GM19395 (cell line): ENCODE data around the gene CDX2.
"Not testable (repeated sequence)": the region's sequence is repeated elsewhere in the genome, so short reads cannot be mapped to it uniquely, and the experiment has no call there.

Source experiments
- ATAC-seq: cut with Tn5 transposase; IDR thresholded peaks from one replicate; pipeline ENCODE4 v1.9.1; 2021; ENCODE audit warnings: mild to moderate bottlenecking, moderate library complexity; ENCODE audit not compliant: unreplicated experiment

Gene CDX2

DNA sequence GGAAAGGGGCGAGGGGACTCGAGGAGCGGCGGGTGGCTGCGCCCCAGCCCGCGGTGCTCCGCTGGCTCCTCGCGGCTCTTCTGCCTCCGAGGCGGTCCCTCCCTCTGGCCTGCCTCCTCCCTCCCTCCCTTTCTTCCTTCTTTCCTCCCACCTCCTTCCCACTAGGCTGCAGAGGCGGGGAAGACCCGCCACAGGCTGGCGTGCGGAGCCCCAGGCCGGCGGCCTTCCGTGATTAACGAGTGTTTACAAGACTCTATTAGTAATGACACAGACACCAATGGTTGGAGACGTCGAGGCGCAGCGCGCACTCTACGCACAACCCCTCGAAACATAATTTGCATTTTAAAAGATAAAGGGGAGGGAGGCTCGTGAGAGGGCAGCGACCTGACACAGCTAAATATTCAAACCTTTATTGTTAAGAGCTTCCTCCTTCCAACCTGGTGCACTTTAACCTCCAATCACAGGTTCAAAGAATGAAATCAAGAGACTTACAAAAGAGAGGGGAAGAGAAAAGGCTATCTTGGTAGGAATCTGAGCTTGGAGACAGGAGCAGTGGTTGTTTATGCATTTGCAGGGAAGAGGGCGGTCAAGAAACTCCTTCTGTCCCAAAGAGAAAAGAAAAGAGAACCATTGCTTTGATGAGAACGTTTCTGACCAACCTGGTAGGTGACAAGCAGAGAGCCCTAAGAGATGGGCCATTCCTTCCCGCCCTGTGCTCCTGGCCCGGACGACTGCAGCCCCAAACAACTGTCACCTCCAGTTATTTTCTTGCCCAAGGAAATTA, at the start of gene CDX2:
TSS of gene CDX2 (minus strand) at position 234 of the 784 bp plus-strand sequence. CDS start 309 bp downstream, outside the sequence.
- ATAC-seq, result no peak

DNA sequence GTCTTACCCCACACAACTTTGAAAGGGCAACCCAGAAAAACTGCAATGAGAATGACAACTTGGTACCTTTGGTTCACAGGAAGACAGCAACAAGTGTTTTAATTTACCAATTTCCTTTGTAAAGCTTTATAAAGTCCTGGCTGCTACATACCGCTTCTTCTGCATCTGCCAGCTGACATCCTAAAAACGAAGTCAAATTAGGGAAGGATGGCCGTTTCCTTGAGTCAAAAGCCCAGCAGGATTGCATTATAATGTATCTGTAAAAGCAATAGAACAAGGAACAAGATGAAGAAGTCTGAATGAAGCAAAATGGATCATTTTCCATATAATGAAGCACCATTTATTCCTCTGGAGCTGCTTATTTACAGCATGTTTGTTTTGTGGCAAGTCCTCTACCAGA, 45.2 kb upstream of the CDX2 start:
- ATAC-seq, result no peak

DNA sequence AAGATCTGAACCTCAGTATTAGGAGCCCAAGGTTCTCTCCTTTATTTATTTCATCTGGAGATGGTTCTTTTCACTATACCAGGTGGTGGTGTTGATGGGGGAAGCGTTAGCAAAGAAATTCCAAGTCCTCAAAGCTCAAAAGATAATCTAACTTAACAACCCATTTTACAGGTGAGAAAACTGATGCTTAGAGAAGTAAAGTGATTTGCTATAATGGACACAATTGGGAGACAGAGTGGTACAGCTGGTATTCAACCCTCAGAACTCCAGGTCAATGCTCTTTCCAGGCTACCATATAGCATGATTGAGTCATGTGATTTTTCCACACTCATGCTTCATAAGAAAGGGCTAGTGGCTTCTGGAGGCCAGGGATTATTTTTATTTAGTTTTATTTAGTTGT, 44.4 kb upstream of the CDX2 start:
- no peak for ATAC-seq

DNA sequence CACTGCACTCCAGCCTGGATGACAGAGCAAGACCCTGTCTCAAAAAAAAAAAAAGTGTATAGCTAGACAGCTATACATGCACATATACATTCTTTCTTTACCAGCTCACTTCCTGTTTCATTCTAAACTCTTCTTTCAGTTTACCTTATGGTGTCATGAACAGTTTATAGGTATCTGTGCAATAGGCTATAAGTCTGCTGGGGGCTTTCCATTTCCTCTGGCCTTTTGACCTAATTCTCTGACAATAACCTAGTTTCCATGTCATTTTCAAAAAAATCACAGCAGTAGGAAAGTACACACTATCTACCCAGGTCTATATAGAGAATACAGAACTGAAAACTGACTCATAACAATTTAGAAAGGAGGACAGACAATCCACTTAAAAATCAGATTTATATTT, 43.8 kb upstream of the CDX2 start:
- peak; percentile 93 for ATAC-seq

- no peak for ATAC-seq
Observed at GRCh38 chr13:28012383-28012782, 43.3 kb upstream of the CDX2 start.

DNA sequence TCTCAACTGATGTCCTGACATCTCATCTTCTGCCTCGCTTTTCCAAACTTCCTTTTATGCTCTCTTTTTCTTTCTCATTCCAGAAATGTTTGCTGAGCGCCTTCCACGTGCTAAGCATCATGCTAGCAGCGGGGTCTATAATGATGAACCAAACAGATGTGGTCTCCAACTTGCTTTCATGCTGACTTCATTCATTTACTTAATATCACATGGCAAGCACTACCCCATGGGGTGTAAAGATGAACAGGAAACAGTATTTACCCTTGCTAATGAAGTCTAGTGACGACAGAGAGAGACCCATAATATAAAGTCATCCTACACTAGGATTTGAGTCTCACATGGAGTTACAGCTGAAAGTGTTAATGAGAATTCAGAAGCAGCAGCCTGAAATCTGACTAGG, 40.9 kb upstream of the CDX2 start:
- ATAC-seq, result no peak

DNA sequence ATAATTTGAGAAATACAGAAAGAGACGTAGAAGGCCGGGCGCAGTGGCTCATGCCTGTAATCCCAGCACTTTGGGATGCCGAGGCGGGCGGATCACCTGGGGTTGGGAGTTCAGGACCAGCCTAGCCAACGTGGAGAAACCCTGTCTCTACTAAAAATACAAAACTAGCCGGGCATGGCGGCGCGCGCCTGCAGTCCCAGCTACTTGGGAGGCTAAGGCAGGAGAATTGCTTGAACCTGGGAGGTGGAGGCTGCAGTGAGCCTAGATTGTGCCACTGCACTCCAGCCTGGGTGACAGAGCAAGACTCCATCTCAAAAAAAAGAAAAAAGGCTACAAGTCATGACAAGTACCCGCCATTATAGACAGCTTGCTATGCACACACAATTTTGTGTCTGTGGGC, 35.9 kb upstream of the CDX2 start:
- not testable (repeated sequence) for ATAC-seq

- no peak for ATAC-seq
Observed at GRCh38 chr13:28002886-28003698, 34.0 kb upstream of the CDX2 start.

- no peak for ATAC-seq
Observed at GRCh38 chr13:28001837-28002473, 32.8 kb upstream of the CDX2 start.

DNA sequence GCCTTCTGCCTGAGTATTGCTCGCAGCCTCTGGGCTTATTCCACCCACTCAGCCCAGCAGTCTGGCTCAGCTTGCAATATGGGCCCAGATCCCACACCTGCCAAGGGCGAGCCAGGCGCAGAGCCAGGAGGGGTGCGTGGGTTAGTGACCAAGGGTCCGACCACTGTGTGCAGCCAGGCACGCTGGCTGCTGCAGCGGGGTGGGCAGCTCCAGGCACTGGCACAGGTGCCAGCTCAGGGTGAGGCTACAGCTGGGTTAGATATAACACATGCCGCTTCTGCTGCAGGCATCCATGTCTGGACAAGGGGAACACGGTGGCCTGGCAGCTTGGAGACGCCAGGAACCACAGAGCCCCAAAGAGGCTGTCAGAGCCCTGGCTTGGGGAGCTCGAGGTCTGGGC, 31.9 kb upstream of the CDX2 start:
- no peak for ATAC-seq

DNA sequence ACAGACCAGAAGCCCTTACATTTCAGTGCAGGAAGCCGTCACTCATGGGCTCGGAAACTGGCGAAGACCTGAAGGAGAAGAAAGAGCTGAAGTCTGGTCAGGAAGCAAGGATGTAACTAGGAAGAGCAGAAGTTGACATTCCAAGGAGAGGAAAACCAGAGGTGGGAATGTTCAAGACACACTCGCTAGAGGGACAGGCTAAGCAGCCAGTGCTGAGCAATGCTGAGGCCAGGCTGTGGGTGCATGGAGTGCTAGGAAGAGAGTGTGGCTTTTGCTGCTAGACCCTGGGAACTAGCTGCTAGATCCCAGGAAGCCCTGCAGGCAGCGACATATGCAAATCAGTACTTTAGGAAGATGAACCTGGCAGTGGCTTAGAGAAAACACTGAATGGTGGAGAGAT, 31.5 kb upstream of the CDX2 start:
- ATAC-seq, result no peak

- no peak for ATAC-seq
Observed at GRCh38 chr13:27997904-27998522, 28.9 kb upstream of the CDX2 start.

DNA sequence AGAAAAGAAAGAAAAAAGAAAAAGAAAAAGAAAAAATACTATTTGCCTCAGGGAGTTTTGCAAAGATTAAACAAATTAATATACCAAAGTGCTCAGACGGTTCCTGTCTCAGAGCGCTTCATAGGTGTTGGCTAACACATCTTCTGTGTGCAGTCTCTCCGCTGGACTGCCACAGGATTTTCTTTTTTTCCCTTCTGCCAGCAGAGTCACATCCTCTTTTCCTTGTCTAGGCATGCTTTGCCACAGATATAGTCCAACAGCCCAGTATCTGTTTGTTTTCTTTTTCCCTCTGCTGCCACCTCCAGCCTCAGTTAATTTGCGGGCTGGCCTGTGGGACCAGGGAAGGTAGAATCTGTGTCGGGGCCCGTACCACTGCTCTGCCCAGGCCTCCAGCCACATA, 22.8 kb upstream of the CDX2 start:
- no peak for ATAC-seq

- ATAC-seq, result no peak
Observed at GRCh38 chr13:27988520-27988919, 19.4 kb upstream of the CDX2 start, which contains the start of gene URAD. Gene URAD, minus strand, starts transcription at chr13:27988693. Its CDS starts 56 bp downstream, at chr13:27988637.

- ATAC-seq, result no peak
Observed at GRCh38 chr13:27985600-27985999, 16.5 kb upstream of the CDX2 start.

GRCh38 chr13:27982361-27982760, 13.2 kb upstream of the CDX2 start:
- no peak for ATAC-seq

- ATAC-seq, result no peak
Observed at GRCh38 chr13:27981006-27981708, 12.0 kb upstream of the CDX2 start.

DNA sequence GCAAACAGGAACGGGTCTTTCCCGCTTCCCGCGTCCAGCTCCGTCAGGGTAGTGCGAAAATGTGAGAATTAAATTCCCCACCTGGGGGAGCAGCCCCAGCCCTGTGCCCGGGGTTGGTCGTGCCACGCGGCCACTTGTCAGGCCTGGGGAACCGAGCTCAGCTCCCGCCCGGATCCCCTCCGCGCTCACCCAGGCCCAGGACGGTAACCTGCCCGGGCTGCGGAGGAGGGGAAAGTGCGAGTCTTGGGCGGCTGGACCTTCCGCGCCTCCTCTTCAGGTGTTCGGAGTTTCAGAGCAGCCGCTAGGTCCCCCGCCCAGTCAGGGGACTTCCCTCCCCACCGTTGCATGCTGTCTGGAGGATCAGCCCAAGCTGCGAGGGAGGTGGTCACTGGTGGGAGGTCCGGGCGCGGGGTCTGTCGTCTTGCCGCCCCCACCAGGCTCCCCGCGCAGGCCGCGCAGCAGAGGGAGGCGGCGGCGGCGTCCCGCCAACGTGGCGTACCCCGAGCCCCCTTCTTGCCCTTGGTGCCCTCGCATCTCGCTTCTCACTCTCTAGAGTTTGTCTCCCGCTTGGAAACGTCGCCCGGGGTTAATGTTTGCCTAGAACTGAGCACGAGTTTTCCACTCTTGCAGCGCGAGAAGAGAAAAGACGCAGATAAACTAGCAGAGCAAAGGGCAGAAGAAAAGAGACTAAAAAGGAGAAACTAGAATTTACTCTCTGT, 11.3 kb upstream of the CDX2 start:
- ATAC-seq, result no peak

GRCh38 chr13:27979765-27980279, 10.7 kb upstream of the CDX2 start:
- ATAC-seq, result no peak
